Neuronal stem cell (in vitro differentiated cells): ENCODE data around the gene BCL2.

Experiments used
- DNase-seq: peaks from one replicate; pipeline ENCODE4 v3.0.0-alpha.2; 2013; ENCODE audit warnings: low spot score
- H2AFZ ChIP-seq: one replicate; pipeline ENCODE4 v1.6.1; 2013; ENCODE audit warnings: mild to moderate bottlenecking, low read length, inconsistent platforms
- H2AK5ac ChIP-seq: 2 replicates; pipeline ENCODE4 v1.6.1; 2013; ENCODE audit warnings: low read depth, mild to moderate bottlenecking, inconsistent platforms, low read length, moderate library complexity, mixed read lengths
- H2BK120ac ChIP-seq: 2 replicates; pipeline ENCODE4 v1.6.1; 2013; ENCODE audit warnings: low read depth, mild to moderate bottlenecking, inconsistent platforms, low read length, moderate library complexity, mixed read lengths
- H2BK12ac ChIP-seq: one replicate; pipeline ENCODE4 v1.6.1; 2013; ENCODE audit warnings: low read length, inconsistent platforms
- H2BK15ac ChIP-seq: 2 replicates; pipeline ENCODE4 v1.6.1; 2013; ENCODE audit warnings: mild to moderate bottlenecking, low read length, inconsistent platforms, mixed read lengths
- H2BK5ac ChIP-seq: one replicate; pipeline ENCODE4 v1.6.1; 2013; ENCODE audit warnings: inconsistent platforms, mild to moderate bottlenecking, low read length, moderate library complexity
- H3K14ac ChIP-seq: one replicate; pipeline ENCODE4 v1.6.1; 2013; ENCODE audit warnings: low read length, inconsistent platforms
- H3K18ac ChIP-seq: 2 replicates; pipeline ENCODE4 v1.6.1; 2013; ENCODE audit warnings: low read length, inconsistent platforms
- H3K23ac ChIP-seq: 2 replicates; pipeline ENCODE4 v1.6.1; 2013; ENCODE audit warnings: low read depth, mild to moderate bottlenecking, mixed read lengths, low read length, inconsistent platforms; ENCODE audit not compliant: poor library complexity
- H3K27ac ChIP-seq: replicated peaks from 3 replicates; pipeline ENCODE4 v1.5.1; 2013; ENCODE audit warnings: low read length, inconsistent platforms
- H3K27me3 ChIP-seq, 3 experiments: 2 replicates each; pipeline ENCODE4 v1.6.1; 2013; ENCODE audit warnings: low read length in 3 of 3, mild to moderate bottlenecking in 2 of 3, inconsistent platforms in 1 of 3, low read depth in 1 of 3, mixed read lengths in 1 of 3, moderate library complexity in 1 of 3; ENCODE audit not compliant: control insufficient read depth in 3 of 3, insufficient read depth in 3 of 3
- H3K36me3 ChIP-seq, 2 donors: replicated peaks in 1 of 2; 2 replicates each; pipeline ENCODE4 v1.6.1; 2013; ENCODE audit warnings: low read length in 2 of 2; ENCODE audit not compliant: control insufficient read depth in 2 of 2, insufficient read depth in 2 of 2
- H3K4ac ChIP-seq: 2 replicates; pipeline ENCODE4 v1.6.1; 2013; ENCODE audit warnings: inconsistent platforms, mild to moderate bottlenecking, low read length, moderate library complexity
- H3K4me1 ChIP-seq, 2 donors: 1 replicate in 1 of 2; 2 replicates in 1 of 2; pipeline ENCODE4 v1.6.1; 2013; ENCODE audit warnings: low read length in 2 of 2, low read depth in 1 of 2; ENCODE audit not compliant: control insufficient read depth in 2 of 2, insufficient read depth in 1 of 2
- H3K4me2 ChIP-seq: one replicate; pipeline ENCODE4 v1.6.1; 2013; ENCODE audit warnings: mild to moderate bottlenecking, low read length, inconsistent platforms; ENCODE audit not compliant: insufficient read depth, poor library complexity, severe bottlenecking
- H3K4me3 ChIP-seq, 2 donors: 2 replicates each; pipeline ENCODE4 v1.5.1; 2013; ENCODE audit warnings: low read length in 2 of 2, mild to moderate bottlenecking in 2 of 2, inconsistent platforms in 1 of 2, moderate library complexity in 1 of 2
- H3K79me1 ChIP-seq: one replicate; pipeline ENCODE4 v1.6.1; 2013; ENCODE audit warnings: low read depth, mild to moderate bottlenecking, inconsistent platforms, low read length, moderate library complexity
- H3K9ac ChIP-seq: one replicate; pipeline ENCODE4 v1.6.1; 2013; ENCODE audit warnings: mild to moderate bottlenecking, low read depth, low read length, inconsistent platforms; ENCODE audit not compliant: poor library complexity
- H3K9me3 ChIP-seq, 2 donors: replicated peaks in 1 of 2; 2 replicates each; pipeline versions ENCODE3 to v1.6.1; 2013; ENCODE audit warnings: low read length in 2 of 2, mild to moderate bottlenecking in 2 of 2, inconsistent platforms in 1 of 2, low read depth in 1 of 2, mixed read lengths in 1 of 2, moderate library complexity in 1 of 2; ENCODE audit not compliant: control insufficient read depth in 2 of 2, insufficient read depth in 1 of 2
- H4K8ac ChIP-seq: one replicate; pipeline ENCODE4 v1.6.1; 2013; ENCODE audit warnings: low read depth, mild to moderate bottlenecking, inconsistent platforms, low read length, moderate library complexity
- H4K91ac ChIP-seq: one replicate; pipeline ENCODE4 v1.6.1; 2013; ENCODE audit warnings: low read length, low read depth, mild to moderate bottlenecking, inconsistent platforms; ENCODE audit not compliant: poor library complexity
- WGBS, 2 donors: extraction: QIAGEN DNeasy Blood & Tissue Kit; methylation state at CpG; one replicate each; pipeline ENCODE4 v1.1.7; 2013; ENCODE audit warnings: missing lambda C conversion rate in 2 of 2, mixed read lengths in 1 of 2; ENCODE audit not compliant: insufficient read length in 2 of 2, insufficient replicate concordance in 1 of 2; ENCODE audit errors: extremely low coverage in 2 of 2; 5-methylcytosine and 5-hydroxymethylcytosine counted together

Gene BCL2

GRCh38 chr18:63141778-63142176 is 177.8 kb downstream of the BCL2 start:
- no peak for DNase-seq
- H3K36me3 ChIP-seq, result no peaks in the 10 kb centered on the region
- no peak overlapping the region for H3K4ac ChIP-seq
- no peak overlapping the region for H4K91ac ChIP-seq
- H3K4me2 ChIP-seq, result no peak overlapping the region
- H3K18ac ChIP-seq, result peak overlapping the region; percentile 53
- H3K14ac ChIP-seq, result no peak overlapping the region
- no CpG with 5 or more reads among the region's 10 CpGs for WGBS, 2 donors
- peak overlapping the region; percentile 63 for H2BK12ac ChIP-seq
- H3K9me3 ChIP-seq, result no peaks in the 10 kb centered on the region
- H3K4me3 ChIP-seq, result no peak overlapping the region
- H3K79me1 ChIP-seq, result no peaks in the 10 kb centered on the region
- no peak overlapping the region for H3K23ac ChIP-seq
- no peak overlapping the region for H2BK15ac ChIP-seq
- H3K4me1 ChIP-seq, result peaks cover 10 to 11% of the 10 kb centered on the region in 2 donors
- H3K9ac ChIP-seq, result no peak overlapping the region
- no peak overlapping the region for H4K8ac ChIP-seq
- no peak overlapping the region for H2AK5ac ChIP-seq
- H3K27me3 ChIP-seq, result no peaks in the 10 kb centered on the region
- no peak overlapping the region for H2AFZ ChIP-seq
- H3K27ac ChIP-seq, result no peak overlapping the region
- H2BK120ac ChIP-seq, result no peak overlapping the region
- peak overlapping the region; percentile 6 for H2BK5ac ChIP-seq

- no peak overlapping the region for H2BK15ac ChIP-seq
- no peak overlapping the region for H3K9ac ChIP-seq
- H2BK120ac ChIP-seq, result no peak overlapping the region
- H3K4ac ChIP-seq, result no peak overlapping the region
- no peak overlapping the region for H3K4me2 ChIP-seq
- peak overlapping the region; percentile 53 for H3K18ac ChIP-seq
- H4K8ac ChIP-seq, result no peak overlapping the region
- H3K4me1 ChIP-seq, result peaks cover 10 to 11% of the 10 kb centered on the region in 2 donors
- WGBS, 2 donors, result no CpG with 5 or more reads among the region's 13 CpGs
- no peak for DNase-seq
- H2BK12ac ChIP-seq, result peak overlapping the region; percentile 63
- no peak overlapping the region for H2AK5ac ChIP-seq
- no peaks in the 10 kb centered on the region for H3K79me1 ChIP-seq
- H3K27ac ChIP-seq, result no peak overlapping the region
- H3K14ac ChIP-seq, result no peak overlapping the region
- no peaks in the 10 kb centered on the region for H3K36me3 ChIP-seq
- H2AFZ ChIP-seq, result no peak overlapping the region
- H3K4me3 ChIP-seq, result no peak overlapping the region
- no peak overlapping the region for H4K91ac ChIP-seq
- no peaks in the 10 kb centered on the region for H3K9me3 ChIP-seq
- no peak overlapping the region for H2BK5ac ChIP-seq
- H3K27me3 ChIP-seq, result no peaks in the 10 kb centered on the region
- no peak overlapping the region for H3K23ac ChIP-seq
These were observed 178.4 kb downstream of the BCL2 start for GRCh38 chr18:63140997-63141777.

DNA sequence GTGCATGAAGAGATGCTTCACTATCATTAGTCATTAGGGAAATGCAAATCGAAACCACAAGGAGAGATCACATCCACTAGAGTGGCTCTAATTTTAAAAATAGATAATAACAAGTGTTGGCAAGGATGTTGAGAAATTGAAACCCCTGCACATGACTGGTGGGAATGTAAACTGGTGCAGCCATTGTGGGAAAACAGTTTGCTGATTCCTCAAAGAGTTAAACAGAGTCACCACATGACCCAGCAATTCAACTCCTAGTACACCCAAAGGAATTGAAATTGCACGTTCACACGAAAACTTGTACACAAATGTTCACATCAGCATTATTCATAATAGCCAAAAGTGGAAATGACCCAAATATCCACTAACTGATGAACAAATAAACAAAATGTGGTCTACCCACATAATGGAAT is 179.5 kb downstream of the BCL2 start:
- no CpG with 5 or more reads among the region's 3 CpGs for WGBS, 2 donors
- Histone ChIP-seq H3K4ac (no peak overlapping the region), H2BK12ac (no peak overlapping the region), H2BK5ac (no peak overlapping the region), H3K9ac (no peak overlapping the region), H2AK5ac (no peak overlapping the region), H4K8ac (no peak overlapping the region), H3K9me3 (no peaks in the 10 kb centered on the region), H3K79me1 (no peaks in the 10 kb centered on the region), H3K18ac (no peak overlapping the region), H3K4me2 (no peak overlapping the region), H4K91ac (no peak overlapping the region), H2BK120ac (no peak overlapping the region), H3K4me3 (no peak overlapping the region), H3K27ac (no peak overlapping the region), H3K36me3 (no peaks in the 10 kb centered on the region), H3K4me1 (peaks cover 10 to 11% of the 10 kb centered on the region in 2 donors), H2BK15ac (no peak overlapping the region), H3K27me3 (no peaks in the 10 kb centered on the region), H2AFZ (no peak overlapping the region), H3K14ac (no peak overlapping the region), H3K23ac (no peak overlapping the region)
- no peak for DNase-seq

- H3K27me3 ChIP-seq, result no peaks in the 10 kb centered on the region
- H4K8ac ChIP-seq, result no peak overlapping the region
- no peak overlapping the region for H3K14ac ChIP-seq
- H3K23ac ChIP-seq, result no peak overlapping the region
- H3K4ac ChIP-seq, result no peak overlapping the region
- no peak overlapping the region for H3K9ac ChIP-seq
- no peak overlapping the region for H2BK5ac ChIP-seq
- no peak overlapping the region for H2AFZ ChIP-seq
- H2BK15ac ChIP-seq, result no peak overlapping the region
- no CpG with 5 or more reads among the region's 10 CpGs for WGBS, 2 donors
- H2BK120ac ChIP-seq, result no peak overlapping the region
- no peak overlapping the region for H3K4me2 ChIP-seq
- H2BK12ac ChIP-seq, result no peak overlapping the region
- H4K91ac ChIP-seq, result no peak overlapping the region
- DNase-seq, result peak; percentile 29
- H2AK5ac ChIP-seq, result no peak overlapping the region
- no peak overlapping the region for H3K27ac ChIP-seq
- no peaks in the 10 kb centered on the region for H3K9me3 ChIP-seq
- no peaks in the 10 kb centered on the region for H3K36me3 ChIP-seq
- no peaks in the 10 kb centered on the region for H3K79me1 ChIP-seq
- H3K4me3 ChIP-seq, result no peak overlapping the region
- peak overlapping the region; percentile 55 for H3K18ac ChIP-seq
- H3K4me1 ChIP-seq, result peaks cover 9 to 10% of the 10 kb centered on the region in 2 donors
These were observed 180.9 kb downstream of the BCL2 start for GRCh38 chr18:63138436-63139340.
